ENCODE results near the gene TCF7L1. TPM values are rescaled to one million over a fixed set of nuclear protein-coding genes. Genes with fewer than 3 reads are reported as not detected.

Gene TCF7L1
- total RNA-seq, 2 experiments from 2014 or later: not detected

DNA sequence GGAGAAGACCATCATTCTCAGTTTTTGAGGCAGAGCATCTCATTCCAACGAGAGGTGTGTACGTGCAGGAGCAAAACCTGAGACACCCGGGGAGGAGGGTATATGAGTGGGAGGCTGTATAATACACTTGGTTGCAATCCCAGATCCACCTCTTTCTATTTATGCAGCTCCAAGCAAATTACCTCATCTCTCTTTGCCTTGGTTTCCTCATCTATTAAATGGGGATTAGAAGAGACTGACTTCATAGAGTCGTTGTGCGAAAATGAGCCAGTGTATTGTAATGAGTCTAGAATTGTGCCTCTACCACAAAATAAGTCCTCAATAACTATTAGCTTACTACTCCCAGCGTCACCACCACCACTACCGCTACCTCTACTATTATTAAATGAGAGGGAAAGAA lies 154.5 kb downstream of the TCF7L1 start:
- POLR2A ChIA-PET: interaction anchor here (1.6 kb wide), 1 partner anchor 39 kb away, joined by 3 read pairs; no protein-coding TSS in a partner anchor

DNA sequence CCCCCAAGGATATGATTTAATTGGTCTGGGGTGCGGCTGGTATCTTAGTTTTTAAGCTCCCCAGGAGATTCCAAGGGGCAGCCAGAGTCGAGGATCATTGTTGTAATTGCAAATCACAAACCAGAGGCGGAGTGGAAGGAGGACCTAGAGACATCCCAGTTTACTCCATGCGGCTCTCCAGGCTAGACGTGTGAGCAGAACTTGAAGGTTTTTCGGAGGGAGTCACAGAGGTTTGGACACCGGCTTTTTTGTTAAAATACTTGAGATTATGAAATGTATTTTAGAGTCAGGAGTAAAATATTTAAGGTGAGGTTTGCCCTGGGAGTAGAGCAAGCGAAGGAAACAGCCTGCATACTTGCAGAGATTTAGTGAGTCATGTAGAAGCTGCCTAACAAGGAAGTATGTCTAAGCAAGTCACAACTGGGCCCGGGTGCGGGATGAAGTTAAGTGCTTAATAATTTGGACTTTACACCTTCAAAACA lies 155.1 kb downstream of the TCF7L1 start:
- H3K4me3 ChIP-seq (ENCODE audit: low read length): no peak overlapping the region
- no peaks in the 10 kb centered on the region for H3K9me3 Mint-ChIP-seq
- ChIA-PET CTCF (interaction anchor here (1.4 to 1.6 kb wide), 2 partner anchors 10 to 12 kb away, joined by 4 read pairs; no protein-coding TSS in a partner anchor), POLR2A (interaction anchor here (0.6 to 1.6 kb wide), 2 partner anchors 39 to 418 kb away, joined by 3 read pairs; no protein-coding TSS in a partner anchor)
- peaks cover 30% of the 10 kb centered on the region for H3K4me1 Mint-ChIP-seq (ENCODE audit: low read depth)
- TF ChIP-seq, protein P1, sequence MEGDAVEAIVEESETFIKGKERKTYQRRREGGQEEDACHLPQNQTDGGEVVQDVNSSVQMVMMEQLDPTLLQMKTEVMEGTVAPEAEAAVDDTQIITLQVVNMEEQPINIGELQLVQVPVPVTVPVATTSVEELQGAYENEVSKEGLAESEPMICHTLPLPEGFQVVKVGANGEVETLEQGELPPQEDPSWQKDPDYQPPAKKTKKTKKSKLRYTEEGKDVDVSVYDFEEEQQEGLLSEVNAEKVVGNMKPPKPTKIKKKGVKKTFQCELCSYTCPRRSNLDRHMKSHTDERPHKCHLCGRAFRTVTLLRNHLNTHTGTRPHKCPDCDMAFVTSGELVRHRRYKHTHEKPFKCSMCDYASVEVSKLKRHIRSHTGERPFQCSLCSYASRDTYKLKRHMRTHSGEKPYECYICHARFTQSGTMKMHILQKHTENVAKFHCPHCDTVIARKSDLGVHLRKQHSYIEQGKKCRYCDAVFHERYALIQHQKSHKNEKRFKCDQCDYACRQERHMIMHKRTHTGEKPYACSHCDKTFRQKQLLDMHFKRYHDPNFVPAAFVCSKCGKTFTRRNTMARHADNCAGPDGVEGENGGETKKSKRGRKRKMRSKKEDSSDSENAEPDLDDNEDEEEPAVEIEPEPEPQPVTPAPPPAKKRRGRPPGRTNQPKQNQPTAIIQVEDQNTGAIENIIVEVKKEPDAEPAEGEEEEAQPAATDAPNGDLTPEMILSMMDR (IDR thresholded peaks at IDR 0.05): no peak
- H3K27me3 Mint-ChIP-seq: no peaks in the 10 kb centered on the region
- no peak overlapping the region for H3K27ac Mint-ChIP-seq
- H3K4me3 Mint-ChIP-seq: no peak overlapping the region
- no peak overlapping the region for H3K27ac ChIP-seq (ENCODE audit: low read depth in 1 of 2, low read length in 2 of 2)
- no peaks in the 10 kb centered on the region for H3K9me3 ChIP-seq (ENCODE audit: control insufficient read depth in 1 of 2, insufficient read depth in 1 of 2, low read length in 2 of 2)
- intact Hi-C loops (cut with DNase I, micrococcal nuclease): loop anchor here in 1 of 2 experiments (5.0 to 10.0 kb wide), 2 partner anchors 153 to 1266 kb away; partner anchors contain the start of gene TCF7L1
- H3K27me3 ChIP-seq (ENCODE audit: control insufficient read depth in 1 of 2, insufficient read depth in 2 of 2, low read length in 2 of 2): no peaks in the 10 kb centered on the region
- H3K4me1 ChIP-seq (ENCODE audit: insufficient read depth, low read length): peaks cover 24% of the 10 kb centered on the region
- ATAC-seq (ENCODE audit: poor library complexity) (no peak), DNase-seq (no peak)
- no peaks in the 10 kb centered on the region for H3K36me3 Mint-ChIP-seq (ENCODE audit: low read depth)
- no peaks in the 10 kb centered on the region for H3K36me3 ChIP-seq (ENCODE audit: insufficient read depth, low read length)

More for the DNA sequence above, 154.5 kb downstream of the TCF7L1 start:
- H3K27me3 Mint-ChIP-seq: no peaks in the 10 kb centered on the region
- H3K4me3 Mint-ChIP-seq: no peak overlapping the region
- TF ChIP-seq, protein P1 (IDR thresholded peaks at IDR 0.05): no peak
- intact Hi-C loops (cut with DNase I, micrococcal nuclease): loop anchor here in 1 of 2 experiments (5.0 to 10.0 kb wide), 2 partner anchors 153 to 1265 kb away; partner anchors contain the start of gene TCF7L1
- no peaks in the 10 kb centered on the region for H3K9me3 Mint-ChIP-seq
- ATAC-seq (ENCODE audit: poor library complexity): no peak
- H3K36me3 Mint-ChIP-seq (ENCODE audit: low read depth): no peaks in the 10 kb centered on the region
- no peak overlapping the region for H3K27ac Mint-ChIP-seq
- no peak for DNase-seq
- Histone ChIP-seq H3K4me1 (ENCODE audit: insufficient read depth, low read length) (peaks cover 24% of the 10 kb centered on the region), H3K4me3 (ENCODE audit: low read length) (no peak overlapping the region), H3K27ac (ENCODE audit: low read depth in 1 of 2, low read length in 2 of 2) (no peak overlapping the region), H3K9me3 (ENCODE audit: control insufficient read depth in 1 of 2, insufficient read depth in 1 of 2, low read length in 2 of 2) (no peaks in the 10 kb centered on the region), H3K27me3 (ENCODE audit: control insufficient read depth in 1 of 2, insufficient read depth in 2 of 2, low read length in 2 of 2) (no peaks in the 10 kb centered on the region), H3K36me3 (ENCODE audit: insufficient read depth, low read length) (no peaks in the 10 kb centered on the region)
- peaks cover 30% of the 10 kb centered on the region for H3K4me1 Mint-ChIP-seq (ENCODE audit: low read depth)
- CTCF ChIA-PET: interaction anchor here (1.4 to 1.6 kb wide), 2 partner anchors 11 to 13 kb away, joined by 4 read pairs; no protein-coding TSS in a partner anchor

DNA sequence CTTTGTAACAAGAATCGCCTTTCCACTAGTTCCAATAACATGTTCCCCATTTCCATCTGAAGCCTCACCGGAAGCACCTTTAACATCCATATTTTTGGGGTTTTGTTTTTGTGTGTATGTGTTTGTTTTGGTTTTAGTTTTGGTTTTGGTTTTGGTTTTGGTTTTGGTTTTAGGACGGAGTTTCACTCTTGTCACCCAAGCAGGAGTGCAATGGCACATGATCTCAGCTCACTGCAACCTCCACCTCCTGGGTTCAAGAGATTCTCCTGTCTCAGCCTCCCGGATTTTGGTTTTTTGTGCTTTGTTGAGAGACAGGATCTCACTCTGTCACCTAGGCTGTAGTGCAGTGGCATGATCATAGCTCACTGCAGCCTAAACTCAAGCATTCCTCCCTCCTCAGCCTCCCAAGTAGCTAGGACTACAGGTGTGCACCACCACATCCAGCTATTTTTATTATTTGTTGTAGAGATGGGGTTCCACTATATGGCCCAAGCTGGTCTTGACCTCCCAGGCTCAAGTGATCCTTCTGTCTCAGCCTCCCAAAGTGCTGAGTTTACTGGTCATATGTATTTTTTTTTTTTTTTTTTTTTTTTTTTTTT lies 158.3 kb downstream of the TCF7L1 start:
- peaks cover 24% of the 10 kb centered on the region for H3K4me1 Mint-ChIP-seq (ENCODE audit: low read depth)
- ATAC-seq (ENCODE audit: poor library complexity) (peak; percentile 68), DNase-seq (peak in 4 of 14 experiments; percentile 15 to 81 (median 62))
- peak overlapping the region; percentile 6 for H3K4me3 ChIP-seq (ENCODE audit: low read length)
- no peaks in the 10 kb centered on the region for H3K36me3 Mint-ChIP-seq (ENCODE audit: low read depth)
- ChIA-PET CTCF (no interaction called here), POLR2A (interaction anchor here (1.0 to 2.2 kb wide), 5 partner anchors 9 to 398 kb away, joined by 3 to 15 read pairs (median 3); partner anchors contain the start of gene TGOLN2)
- H3K9me3 ChIP-seq (ENCODE audit: control insufficient read depth in 1 of 2, insufficient read depth in 1 of 2, low read length in 2 of 2): no peaks in the 10 kb centered on the region
- H3K27me3 Mint-ChIP-seq: no peaks in the 10 kb centered on the region
- TF ChIP-seq, protein P1 (IDR thresholded peaks at IDR 0.05): no peak
- no peaks in the 10 kb centered on the region for H3K27me3 ChIP-seq (ENCODE audit: control insufficient read depth in 1 of 2, insufficient read depth in 2 of 2, low read length in 2 of 2)
- H3K9me3 Mint-ChIP-seq: no peaks in the 10 kb centered on the region
- peaks cover 18% of the 10 kb centered on the region for H3K4me1 ChIP-seq (ENCODE audit: insufficient read depth, low read length)
- peak overlapping the region; percentile 49 for H3K4me3 Mint-ChIP-seq
- H3K27ac ChIP-seq (ENCODE audit: low read depth in 1 of 2, low read length in 2 of 2): peak overlapping the region in 1 of 2 donors; percentile 24
- no peaks in the 10 kb centered on the region for H3K36me3 ChIP-seq (ENCODE audit: insufficient read depth, low read length)
- intact Hi-C loops (cut with DNase I, micrococcal nuclease): loop anchor here in 1 of 2 experiments (10.0 kb wide), 1 partner anchor 227 kb away; no protein-coding TSS in a partner anchor
- H3K27ac Mint-ChIP-seq: peak overlapping the region; percentile 82
